A549 treated with dexamethasone at 1 μM for 4 hours (cell line): ENCODE results near the gene UNC13A. TPM values are rescaled to one million over a fixed set of nuclear protein-coding genes. Genes with fewer than 3 reads are reported as not detected.

ENCODE experiments used
- total RNA-seq: library from RNA; stranded (reverse); fragments of 200-300 nt; extraction: Qiagen RNA extraction; gene quantifications from 5 replicates; pipeline ENCODE4 v1.2.3, GENCODE V29; 2022

UNC13A gene
- total RNA-seq, result 1.1 to 1.6 TPM (median 1.2 TPM) in 5 replicates

DNA sequence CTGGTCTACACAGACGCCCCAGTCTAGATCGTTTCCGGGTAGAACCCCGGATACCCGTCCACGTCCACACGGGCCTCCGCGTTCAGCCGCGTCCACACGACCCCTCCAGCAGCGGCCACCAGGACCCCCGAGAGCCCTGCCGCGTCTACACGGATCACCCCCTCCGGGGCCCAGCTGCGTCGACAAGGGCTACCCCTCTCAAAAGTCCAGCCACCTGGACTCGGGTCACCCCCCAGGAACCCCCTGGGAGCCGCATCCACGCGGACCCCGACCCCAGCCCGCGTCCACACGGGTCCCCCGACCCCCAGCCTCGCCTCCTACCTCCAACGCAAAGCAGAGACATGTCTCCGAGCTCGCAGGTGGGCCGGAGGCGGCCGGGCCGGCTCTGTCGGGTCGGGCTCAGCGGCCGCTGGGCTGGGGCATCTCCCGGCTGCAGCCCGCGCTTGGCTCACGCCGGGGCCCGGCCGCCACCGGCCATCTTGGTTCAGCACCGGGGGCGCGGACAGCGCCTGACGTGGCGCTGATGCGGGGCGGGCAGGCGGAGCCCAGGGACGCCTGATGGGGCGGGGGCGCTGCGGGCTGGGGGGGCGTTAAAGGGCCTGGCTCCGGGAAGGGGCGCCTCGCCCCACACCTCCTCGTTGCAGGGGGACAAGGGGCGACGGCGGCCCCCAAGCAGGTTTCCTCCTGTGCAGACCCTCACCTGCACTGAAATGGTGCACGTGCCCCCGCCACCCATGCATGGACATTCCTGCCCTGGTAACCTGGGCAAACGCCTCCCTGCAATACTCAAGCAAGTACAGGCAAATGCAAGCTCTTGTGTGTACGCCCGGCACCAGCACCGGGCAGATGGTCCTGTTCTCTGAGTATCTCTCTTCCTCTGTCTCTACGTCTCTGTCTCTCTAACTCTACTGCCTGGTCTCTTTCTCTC is at the start of gene UNC13A:
UNC13A (minus strand) TSS at position 498 of the 928 bp plus-strand sequence; CDS start at position 343, 155 bp downstream.

GRCh38 chr19:17718947-17719711 is 31.0 kb upstream of the UNC13A start, which contains the start of gene MAP1S:
Gene MAP1S (plus strand): TSS chr19:17719480. CDS start chr19:17719503, 23 bp downstream.

GRCh38 chr19:17555480-17555928 is 132.7 kb downstream of the UNC13A start, which contains the start of gene COLGALT1:
Gene COLGALT1 (plus strand): TSS chr19:17555649. CDS start chr19:17555714, 65 bp downstream.

Other genes with a start within 250 kb of the UNC13A start
- 0.28 to 0.70 TPM (median 0.60 TPM) in 5 replicates for gene TMEM221, start 239.7 kb downstream of the UNC13A start, total RNA-seq
- gene NXNL1, start 227.4 kb downstream of the UNC13A start, total RNA-seq, result not detected in 5 replicates
- gene SLC27A1, start 217.8 kb downstream of the UNC13A start, total RNA-seq, result 1.9 to 3.1 TPM (median 2.7 TPM) in 5 replicates
- gene PGLS, start 176.7 kb downstream of the UNC13A start, total RNA-seq, result 48.3 to 80.1 TPM (median 73.2 TPM) in 5 replicates
- gene COLGALT1, start 132.7 kb downstream of the UNC13A start, total RNA-seq, result 49.4 to 79.4 TPM (median 78.3 TPM) in 5 replicates
- 21.0 to 39.0 TPM (median 34.5 TPM) in 5 replicates for gene MAP1S, start 31.1 kb upstream of the UNC13A start, total RNA-seq
- gene FCHO1, start 63.1 kb upstream of the UNC13A start, total RNA-seq, result 14.9 to 20.9 TPM (median 19.1 TPM) in 5 replicates
- 3.1 to 5.2 TPM (median 4.9 TPM) in 5 replicates for gene B3GNT3, start 106.8 kb upstream of the UNC13A start, total RNA-seq
- gene INSL3, start 133.2 kb upstream of the UNC13A start, total RNA-seq, result 0.31 to 1.0 TPM (median 0.57 TPM) in 5 replicates
- gene JAK3, start 159.6 kb upstream of the UNC13A start, total RNA-seq, result 0.16 to 0.32 TPM (median 0.20 TPM) in 5 replicates
- 1,970 to 2,203 TPM (median 2,076 TPM) in 5 replicates for gene RPL18A, start 171.6 kb upstream of the UNC13A start, total RNA-seq
- 0.10 to 0.47 TPM (median 0.35 TPM) in 5 replicates for gene SLC5A5, start 183.6 kb upstream of the UNC13A start, total RNA-seq
- gene CCDC124, start 244.7 kb upstream of the UNC13A start, total RNA-seq, result 102 to 123 TPM (median 110 TPM) in 5 replicates